HCEC 1CT (cell line): Measurements from ENCODE around the gene PIGS.
"Not testable (repeated sequence)": the region's sequence is repeated elsewhere in the genome, so short reads cannot be mapped to it uniquely, and the experiment has no call there.

Experiments used
- DNase-seq: peaks from one replicate; pipeline ENCODE4 v3.0.0-alpha.2; 2017

PIGS gene

GRCh38 chr17:28578246-28579195, 7.2 kb upstream of the PIGS start:
- no peak for DNase-seq

GRCh38 chr17:28577466-28577824, 6.1 kb upstream of the PIGS start:
- no peak for DNase-seq

- DNase-seq, result peak; percentile 90
These were observed 5.6 kb upstream of the PIGS start, which contains the start of gene ALDOC for GRCh38 chr17:28576758-28577465. Gene ALDOC (minus strand): TSS chr17:28576895. CDS start chr17:28575532, 1,363 bp downstream.

- DNase-seq, result not testable (repeated sequence)
These were observed 4.7 kb upstream of the PIGS start for GRCh38 chr17:28576016-28576415.

- DNase-seq, result no peak
These were observed 3.9 kb upstream of the PIGS start for GRCh38 chr17:28575126-28575795.

GRCh38 chr17:28574526-28574925, 3.2 kb upstream of the PIGS start:
- no peak for DNase-seq

- no peak for DNase-seq
These were observed 2.7 kb upstream of the PIGS start for GRCh38 chr17:28573966-28574480.

GRCh38 chr17:28573521-28573920, 2.2 kb upstream of the PIGS start:
- DNase-seq, result no peak

GRCh38 chr17:28573040-28573380, 1.7 kb upstream of the PIGS start:
- DNase-seq, result no peak

GRCh38 chr17:28572259-28573039, 1.1 kb upstream of the PIGS start:
- no peak for DNase-seq

- DNase-seq, result no peak
These were observed 486 bp downstream of the PIGS start for GRCh38 chr17:28570716-28571360.

GRCh38 chr17:28569446-28569845, 1.9 kb downstream of the PIGS start:
- DNase-seq, result no peak

GRCh38 chr17:28567604-28568003, 3.7 kb downstream of the PIGS start:
- no peak for DNase-seq

- peak; percentile 46 for DNase-seq
These were observed 7.8 kb downstream of the PIGS start for GRCh38 chr17:28563475-28563874.

GRCh38 chr17:28555022-28555421, 16.3 kb downstream of the PIGS start:
- no peak for DNase-seq

GRCh38 chr17:28554565-28554964, 16.8 kb downstream of the PIGS start:
- no peak for DNase-seq

GRCh38 chr17:28553000-28553505, 18.3 kb downstream of the PIGS start:
- DNase-seq, result no peak

- DNase-seq, result peak; percentile 63
These were observed 18.9 kb downstream of the PIGS start, which contains the start of gene UNC119 for GRCh38 chr17:28552176-28552999. Gene UNC119 (minus strand): TSS chr17:28552624. CDS start chr17:28552557, 67 bp downstream.

GRCh38 chr17:28551421-28552175, 19.7 kb downstream of the PIGS start:
- DNase-seq, result no peak

- no peak for DNase-seq
These were observed 20.5 kb downstream of the PIGS start for GRCh38 chr17:28550858-28551257.
